Pancreas (tissue), 10 donors: ENCODE results near the gene PLIN1. TPM values are rescaled to one million over a fixed set of nuclear protein-coding genes. Genes with fewer than 3 reads are reported as not detected.
A peak's percentile ranks its signal among the peaks of the same experiment; 100 is the strongest.

Experiments
- ATAC-seq, 4 donors: fragments of 200-7000 bp; cut with Tn5 transposase; one replicate each; pipeline versions ENCODE4 v1.8.0 to v1.9.1; 2020; ENCODE audit warnings: mild to moderate bottlenecking in 4 of 4, moderate library complexity in 4 of 4
- DNase-seq, 6 donors: peaks; one replicate each; pipeline ENCODE4 v3.0.0-alpha.2; 2020
- FAIRE-seq: peaks from 2 replicates; lab custom pipeline; 2012; peaks lifted over from hg19 to GRCh38; lab: Jason Lieb, UNC
- H3K27ac ChIP-seq, 4 donors: fragments of 200-600 bp; sonication (generic); 1 replicate in 3 of 4; 2 replicates in 1 of 4; pipeline versions ENCODE4 v1.5.0 to v1.8.0; 2020
- H3K27me3 ChIP-seq, 4 donors: fragments of 200-600 bp; one replicate each; pipeline ENCODE4 v1.8.0; 2021
- H3K36me3 ChIP-seq, 3 donors: fragments of 200-600 bp; sonication (generic) in 1 of 3; one replicate each; pipeline versions ENCODE4 v1.5.0 to v1.8.0; 2020 to 2021
- H3K4me1 ChIP-seq, 3 donors: fragments of 200-600 bp; one replicate each; pipeline ENCODE4 v1.8.0; 2021
- H3K4me3 ChIP-seq, 4 donors: fragments of 200-600 bp; sonication (generic) in 2 of 4; one replicate each; pipeline versions ENCODE4 v1.5.0 to v1.8.0; 2020 to 2021
- H3K9me3 ChIP-seq, 4 donors: fragments of 200-600 bp; one replicate each; pipeline ENCODE4 v1.8.0; 2021
- WGBS, 2 donors: extraction: QIAGEN DNeasy Blood & Tissue Kit; methylation state at CpG; one replicate each; pipeline ENCODE4 v1.1.7; 2013; 5-methylcytosine and 5-hydroxymethylcytosine counted together
- intact Hi-C, 3 donors: fragments of 100-400 bp; cut with DNase I; formaldehyde crosslinking; loops; one replicate each; pipeline versions ENCODE4 v1.11.1 to v1.14.2; 2022
- polyA plus RNA-seq, 2 donors: library from polyadenylated mRNA; stranded (reverse); fragments of 200-250 nt; gene quantifications; one replicate each; pipeline ENCODE4 v1.2.3, GENCODE V29; 2013
- total RNA-seq, 6 donors: library from RNA; stranded (reverse); fragmentation: NEBNext Ultra II Directional in 4 of 6; extraction: Animal tissue kit (Norgen Biotek cat#: 25700) in 4 of 6; gene quantifications; one replicate each; pipeline versions ENCODE4 v1.2.1 to v1.2.4, GENCODE V29; 2021 to 2023
- TF ChIP-seq, protein P1 (sequence below), 4 donors: fragments of 200-600 bp; sonication (generic) in 3 of 4; IDR thresholded peaks; one replicate each; pipeline versions ENCODE4 v1.5.0 to v1.8.0; 2021; ENCODE audit warnings: antibody characterized with exemption in 4 of 4
- donor health status: healthy with polysubstance abuse.
- donor health status: DM: no; HTN: no; CAD: no; lungs with moderate emphysema.
- donor health status: DM: no; HTN: no; CAD: no.
- donor health status: control.
- donor health status: control.
- donor health status: Bipolar disorder and iron deficiency.
- donor health status: DM: yes; HTN: yes; CAD: no.
- donor health status: DM: no; HTN: no; CAD: no.
- donor health status: DM: no; HTN: no; CAD: no.
- donor health status: DM: yes; HTN: yes; CAD: no.

Gene PLIN1
- total and polyA plus RNA-seq, 8 donors = 0.47 to 21.2 (median 3.2) TPM

DNA sequence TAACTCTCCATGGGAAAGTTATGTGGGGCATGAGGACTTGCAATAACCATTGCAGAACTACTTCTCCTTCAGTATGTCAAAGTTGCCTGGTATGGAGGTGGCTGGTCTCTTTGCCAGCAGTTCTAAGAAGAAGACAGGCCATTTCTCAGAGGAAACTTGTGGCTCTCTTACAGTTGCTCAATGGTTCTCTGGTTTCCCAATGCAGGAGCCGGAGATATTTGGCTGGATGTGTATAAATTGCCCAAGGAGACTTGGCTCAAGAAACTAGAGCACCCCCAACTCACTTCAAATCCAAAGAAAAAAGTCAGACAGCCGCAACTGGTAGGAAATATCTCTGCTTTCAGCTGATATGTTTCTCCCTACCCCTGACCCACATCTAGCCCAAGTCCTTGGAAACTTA lies 35.6 kb upstream of the PLIN1 start:
- TF ChIP-seq, protein P1, sequence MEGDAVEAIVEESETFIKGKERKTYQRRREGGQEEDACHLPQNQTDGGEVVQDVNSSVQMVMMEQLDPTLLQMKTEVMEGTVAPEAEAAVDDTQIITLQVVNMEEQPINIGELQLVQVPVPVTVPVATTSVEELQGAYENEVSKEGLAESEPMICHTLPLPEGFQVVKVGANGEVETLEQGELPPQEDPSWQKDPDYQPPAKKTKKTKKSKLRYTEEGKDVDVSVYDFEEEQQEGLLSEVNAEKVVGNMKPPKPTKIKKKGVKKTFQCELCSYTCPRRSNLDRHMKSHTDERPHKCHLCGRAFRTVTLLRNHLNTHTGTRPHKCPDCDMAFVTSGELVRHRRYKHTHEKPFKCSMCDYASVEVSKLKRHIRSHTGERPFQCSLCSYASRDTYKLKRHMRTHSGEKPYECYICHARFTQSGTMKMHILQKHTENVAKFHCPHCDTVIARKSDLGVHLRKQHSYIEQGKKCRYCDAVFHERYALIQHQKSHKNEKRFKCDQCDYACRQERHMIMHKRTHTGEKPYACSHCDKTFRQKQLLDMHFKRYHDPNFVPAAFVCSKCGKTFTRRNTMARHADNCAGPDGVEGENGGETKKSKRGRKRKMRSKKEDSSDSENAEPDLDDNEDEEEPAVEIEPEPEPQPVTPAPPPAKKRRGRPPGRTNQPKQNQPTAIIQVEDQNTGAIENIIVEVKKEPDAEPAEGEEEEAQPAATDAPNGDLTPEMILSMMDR (IDR thresholded peaks at IDR 0.05) = no peak
- Histone ChIP-seq H3K36me3 (no peaks in the 10 kb centered on the region), H3K4me3 (no peak overlapping the region), H3K9me3 (no peaks in the 10 kb centered on the region), H3K4me1 (no peaks in the 10 kb centered on the region), H3K27ac (no peak overlapping the region), H3K27me3 (no peaks in the 10 kb centered on the region)
- intact Hi-C loops = no loop called here
- ATAC-seq (no peak), DNase-seq (no peak), FAIRE-seq (no peak)
- 81 to 97% methylated on average over 2 of the region's 2 CpGs for WGBS, 2 donors

DNA sequence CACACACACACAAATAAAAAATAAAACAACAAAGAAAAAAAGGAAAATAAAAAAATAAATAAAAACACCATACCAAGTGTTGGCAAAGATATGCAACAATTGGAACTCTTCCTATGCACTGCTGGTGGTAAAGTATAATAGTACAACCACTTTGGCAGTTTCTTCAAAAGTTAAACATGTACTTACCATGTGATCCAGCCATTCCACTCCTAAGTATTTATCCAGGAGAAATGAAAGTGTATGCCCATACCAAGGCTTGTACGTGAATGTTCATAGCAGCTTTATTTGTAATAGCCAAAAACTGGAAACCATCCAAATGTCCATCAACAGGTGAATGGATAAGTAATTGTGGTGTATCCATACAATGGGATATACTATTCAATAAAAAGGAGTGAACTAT lies 28.4 kb upstream of the PLIN1 start:
- Histone ChIP-seq H3K36me3 (no peaks in the 10 kb centered on the region), H3K27me3 (no peaks in the 10 kb centered on the region), H3K4me3 (no peak overlapping the region), H3K27ac (no peak overlapping the region), H3K4me1 (no peaks in the 10 kb centered on the region), H3K9me3 (no peaks in the 10 kb centered on the region)
- ATAC-seq (no peak), FAIRE-seq (peak; percentile 56), DNase-seq (no peak)
- intact Hi-C loops = no loop called here
- WGBS, 2 donors = 26 to 34% methylated on average over 1 of the region's 1 CpG
- TF ChIP-seq, protein P1 (IDR thresholded peaks at IDR 0.05) = no peak

DNA sequence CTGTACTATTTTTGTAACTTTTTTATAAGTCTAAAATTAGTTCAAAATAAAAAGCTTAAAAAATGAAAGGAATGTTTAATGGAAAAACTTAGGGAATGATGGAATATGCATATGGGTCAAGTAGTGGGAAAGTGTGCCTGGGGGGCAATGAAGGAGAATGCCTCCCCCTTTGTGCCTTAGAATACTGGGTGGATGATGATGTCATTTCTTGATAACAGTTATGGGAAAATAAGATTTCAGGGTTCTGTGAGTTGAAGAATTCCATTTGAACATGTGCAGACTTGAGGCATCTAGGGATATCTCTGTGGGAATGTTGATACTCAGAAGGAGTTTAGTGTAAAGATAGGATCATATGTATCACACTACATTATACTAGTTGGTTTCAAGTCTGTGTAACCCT lies 25.2 kb upstream of the PLIN1 start:
- no peaks in the 10 kb centered on the region for H3K9me3 ChIP-seq
- H3K4me1 ChIP-seq = no peaks in the 10 kb centered on the region
- no peaks in the 10 kb centered on the region for H3K36me3 ChIP-seq
- H3K27ac ChIP-seq = no peak overlapping the region
- intact Hi-C loops = no loop called here
- DNase-seq = no peak
- H3K4me3 ChIP-seq = no peak overlapping the region
- no peaks in the 10 kb centered on the region for H3K27me3 ChIP-seq
- no peak for FAIRE-seq
- TF ChIP-seq, protein P1 (IDR thresholded peaks at IDR 0.05) = no peak
- ATAC-seq = no peak

DNA sequence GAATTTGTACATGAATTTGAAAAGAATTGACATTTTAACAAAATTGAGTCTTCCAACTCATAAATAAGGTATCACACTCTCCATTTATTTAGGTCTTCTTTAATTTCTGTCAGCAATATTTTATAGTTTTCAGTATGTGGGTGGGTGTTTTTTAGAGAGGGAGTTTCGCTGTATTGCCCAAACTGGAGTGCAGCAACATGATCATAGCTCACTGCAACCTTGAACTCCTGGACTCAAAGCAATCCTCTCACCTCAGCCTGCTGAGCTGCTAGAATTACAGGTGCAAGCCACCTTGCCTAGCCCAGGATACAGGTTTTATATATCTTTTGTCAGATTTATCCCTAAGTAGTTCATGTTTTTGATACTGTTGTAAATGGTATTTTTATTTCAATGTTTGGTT lies 16.0 kb upstream of the PLIN1 start:
- intact Hi-C loops = no loop called here
- 80 to 97% methylated on average over 1 of the region's 1 CpG for WGBS, 2 donors

DNA sequence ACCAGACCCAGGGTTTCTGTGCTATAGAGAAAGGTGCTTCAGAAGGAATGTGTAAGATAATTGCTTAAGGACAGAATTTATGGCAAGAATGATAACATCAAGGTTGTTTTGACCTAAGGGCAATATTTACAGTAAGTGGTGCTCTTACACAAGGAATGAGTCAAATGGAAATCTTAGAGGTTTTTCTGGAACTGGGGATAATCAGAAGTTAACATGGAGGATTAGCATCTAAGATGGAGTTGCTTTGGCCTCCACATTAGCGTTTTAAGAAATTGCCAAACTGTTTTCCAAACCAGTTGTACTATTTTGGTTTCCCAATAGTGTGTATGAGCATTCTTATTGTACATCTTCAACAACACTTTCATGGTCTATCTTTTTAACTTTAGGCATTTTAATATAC lies 14.5 kb upstream of the PLIN1 start:
- Histone ChIP-seq H3K36me3 (no peaks in the 10 kb centered on the region), H3K9me3 (no peaks in the 10 kb centered on the region), H3K4me3 (no peak overlapping the region), H3K4me1 (peaks cover 0 to 11% (median 3%) of the 10 kb centered on the region in 3 donors), H3K27me3 (no peaks in the 10 kb centered on the region), H3K27ac (no peak overlapping the region)
- intact Hi-C loops = no loop called here
- TF ChIP-seq, protein P1 (IDR thresholded peaks at IDR 0.05) = no peak
- FAIRE-seq = no peak
- ATAC-seq = no peak
- no peak for DNase-seq
- 81 to 82% methylated on average over 1 of the region's 1 CpG for WGBS, 2 donors

More for the DNA sequence above, 16.0 kb upstream of the PLIN1 start:
- TF ChIP-seq, protein P1 (IDR thresholded peaks at IDR 0.05) = no peak
- Histone ChIP-seq H3K27ac (no peak overlapping the region), H3K4me3 (no peak overlapping the region), H3K9me3 (no peaks in the 10 kb centered on the region), H3K27me3 (no peaks in the 10 kb centered on the region), H3K4me1 (peaks cover 0 to 3% (median 2%) of the 10 kb centered on the region in 3 donors), H3K36me3 (no peaks in the 10 kb centered on the region)
- ATAC-seq = no peak
- no peak for DNase-seq
- no peak for FAIRE-seq
